WI38 (cell line): ENCODE data around the gene ATE1.
"Not testable (repeated sequence)": the region's sequence is repeated elsewhere in the genome, so short reads cannot be mapped to it uniquely, and the experiment has no call there.

Experiments
- H3K4me3 ChIP-seq: 2 replicates; pipeline ENCODE4 v1.5.1; 2011; ENCODE audit warnings: low read depth, mild to moderate bottlenecking, control low read depth, low read length
- CTCF ChIP-seq: IDR thresholded peaks from 2 replicates; pipeline ENCODE4 v1.5.1; 2012; ENCODE audit warnings: low read depth, mild to moderate bottlenecking, control low read depth, low read length

Gene ATE1

GRCh38 chr10:121927841-121928527 is at the start of gene ATE1:
Gene ATE1 (minus strand): TSS chr10:121928031. CDS start chr10:121927949, 82 bp downstream.
- TF ChIP-seq CTCF, result no peak
- peak within 1 kb of the TSS; percentile 93 for H3K4me3 ChIP-seq

- H3K4me3 ChIP-seq, result no peak overlapping the region
- no peak for TF ChIP-seq CTCF
Measured at GRCh38 chr10:121976607-121977006, 48.8 kb upstream of the ATE1 start.

- peak; percentile 63; the same call in 1 of the 2 replicates for TF ChIP-seq CTCF
- peak overlapping the region; percentile 85 for H3K4me3 ChIP-seq
Measured at GRCh38 chr10:121975295-121976086, 47.7 kb upstream of the ATE1 start.

GRCh38 chr10:121974535-121975294 is 46.9 kb upstream of the ATE1 start, which contains the start of gene NSMCE4A:
Gene NSMCE4A (minus strand): TSS chr10:121975217. CDS start chr10:121975165, 52 bp downstream.
- TF ChIP-seq CTCF, result no peak; the same call in 1 of the 2 replicates
- H3K4me3 ChIP-seq, result peak within 1 kb of the TSS; percentile 85

GRCh38 chr10:121974019-121974534 is 46.2 kb upstream of the ATE1 start:
- peak overlapping the region; percentile 85 for H3K4me3 ChIP-seq
- TF ChIP-seq CTCF, result no peak

- not testable (repeated sequence) for H3K4me3 ChIP-seq
Measured at GRCh38 chr10:121969086-121969485, 41.3 kb upstream of the ATE1 start.

- no peak overlapping the region for H3K4me3 ChIP-seq
- TF ChIP-seq CTCF, result no peak
Measured at GRCh38 chr10:121965996-121966395, 38.2 kb upstream of the ATE1 start.
